HG02840 (cell line): ENCODE data around the gene TMEM59.
"Not testable (repeated sequence)": the region's sequence is repeated elsewhere in the genome, so short reads cannot be mapped to it uniquely, and the experiment has no call there.

Experiments
- ATAC-seq: cut with Tn5 transposase; IDR thresholded peaks from one replicate; pipeline ENCODE4 v1.9.1; 2021; ENCODE audit warnings: mild to moderate bottlenecking, moderate library complexity, moderate number of reproducible peaks; ENCODE audit not compliant: unreplicated experiment, low FRiP score

TMEM59 gene

GRCh38 chr1:54053745-54054437 is 887 bp upstream of the TMEM59 start:
- no peak for ATAC-seq

GRCh38 chr1:54052431-54052933 is 522 bp downstream of the TMEM59 start:
- ATAC-seq = peak; percentile 7

GRCh38 chr1:54051933-54052430 is 1.0 kb downstream of the TMEM59 start:
- no peak for ATAC-seq

- not testable (repeated sequence) for ATAC-seq
Measured at GRCh38 chr1:54050435-54050834, 2.6 kb downstream of the TMEM59 start.

- ATAC-seq = no peak
Measured at GRCh38 chr1:54047384-54048305, 5.4 kb downstream of the TMEM59 start.

GRCh38 chr1:54046671-54047383 is 6.2 kb downstream of the TMEM59 start:
- no peak for ATAC-seq

GRCh38 chr1:54045496-54045895 is 7.5 kb downstream of the TMEM59 start:
- no peak for ATAC-seq

GRCh38 chr1:54041806-54042205 is 11.2 kb downstream of the TMEM59 start:
- ATAC-seq = no peak

GRCh38 chr1:54037476-54037875 is 15.5 kb downstream of the TMEM59 start:
- ATAC-seq = no peak

GRCh38 chr1:54028306-54029251 is 24.4 kb downstream of the TMEM59 start:
- no peak for ATAC-seq

- ATAC-seq = no peak
Measured at GRCh38 chr1:54027848-54028247, 25.2 kb downstream of the TMEM59 start.

- ATAC-seq = not testable (repeated sequence)
Measured at GRCh38 chr1:54024811-54025210, 28.2 kb downstream of the TMEM59 start.

GRCh38 chr1:54024358-54024757 is 28.6 kb downstream of the TMEM59 start:
- no peak for ATAC-seq

- not testable (repeated sequence) for ATAC-seq
Measured at GRCh38 chr1:54019562-54020176, 33.3 kb downstream of the TMEM59 start.

GRCh38 chr1:54018635-54019034 is 34.4 kb downstream of the TMEM59 start:
- no peak for ATAC-seq

GRCh38 chr1:54017979-54018378 is 35.0 kb downstream of the TMEM59 start, which contains the start of gene LDLRAD1:
TSS of gene LDLRAD1 (minus strand) at chr1:54018186. CDS start at chr1:54018112, 74 bp downstream.
- no peak for ATAC-seq

GRCh38 chr1:54016343-54017282 is 36.4 kb downstream of the TMEM59 start:
- ATAC-seq = no peak
